ENCODE results near the gene CD3G. TPM values are rescaled to one million over a fixed set of nuclear protein-coding genes. Genes with fewer than 3 reads are reported as not detected.
A peak's percentile ranks its signal among the peaks of the same experiment; 100 is the strongest.

Gene CD3G
- total RNA-seq, 2 donors from 2014 or later: not detected

- no peak overlapping the region for H3K9ac ChIP-seq (ENCODE audit: extremely low read depth, low read length, poor library complexity, severe bottlenecking)
- H3K4me3 ChIP-seq (ENCODE audit: low read length): no peak overlapping the region
- no peaks in the 10 kb centered on the region for H3K4me1 ChIP-seq (ENCODE audit: control insufficient read depth, insufficient read depth, low read length)
- Mint-ChIP-seq H3K36me3 (ENCODE audit: low read depth) (peaks cover 31% of the 10 kb centered on the region), H3K4me3 (no peak overlapping the region), H3K4me1 (peaks cover 11% of the 10 kb centered on the region), H3K27ac (no peak overlapping the region), H3K9me3 (no peaks in the 10 kb centered on the region), H3K27me3 (ENCODE audit: insufficient read depth) (no peaks in the 10 kb centered on the region)
- no peak for TF ChIP-seq CTCF (conservative IDR thresholded peaks at IDR 0.05)
- H3K27ac ChIP-seq (ENCODE audit: low read depth, low read length): no peak overlapping the region
- WGBS, 2 experiments (ENCODE audit: insufficient coverage in 1 of 2, insufficient read length in 1 of 2): 92 to 95% methylated on average over 6 of the region's 6 CpGs
- H3K27me3 ChIP-seq (ENCODE audit: control insufficient read depth, insufficient read depth, low read length, poor library complexity, severe bottlenecking): no peaks in the 10 kb centered on the region
- peaks cover 55% of the 10 kb centered on the region for H3K36me3 ChIP-seq (ENCODE audit: control insufficient read depth, insufficient read depth, low read length)
- no peaks in the 10 kb centered on the region for H3K9me3 ChIP-seq (ENCODE audit: control insufficient read depth, low read length)
- no peak for DNase-seq
Observed at GRCh38 chr11:118396097-118396501, 52.0 kb downstream of the CD3G start.

GRCh38 chr11:118397448-118397847 lies 53.3 kb downstream of the CD3G start:
- Mint-ChIP-seq H3K27me3 (ENCODE audit: insufficient read depth) (no peaks in the 10 kb centered on the region), H3K27ac (no peak overlapping the region), H3K36me3 (ENCODE audit: low read depth) (peaks cover 26% of the 10 kb centered on the region), H3K9me3 (no peaks in the 10 kb centered on the region), H3K4me3 (no peak overlapping the region), H3K4me1 (peaks cover 16% of the 10 kb centered on the region)
- Histone ChIP-seq H3K27ac (ENCODE audit: low read depth, low read length) (no peak overlapping the region), H3K4me3 (ENCODE audit: low read length) (no peak overlapping the region), H3K36me3 (ENCODE audit: control insufficient read depth, insufficient read depth, low read length) (peaks cover 46% of the 10 kb centered on the region), H3K27me3 (ENCODE audit: control insufficient read depth, insufficient read depth, low read length, poor library complexity, severe bottlenecking) (no peaks in the 10 kb centered on the region), H3K9ac (ENCODE audit: extremely low read depth, low read length, poor library complexity, severe bottlenecking) (no peak overlapping the region), H3K9me3 (ENCODE audit: control insufficient read depth, low read length) (no peaks in the 10 kb centered on the region), H3K4me1 (ENCODE audit: control insufficient read depth, insufficient read depth, low read length) (no peaks in the 10 kb centered on the region)
- no peak for TF ChIP-seq CTCF (conservative IDR thresholded peaks at IDR 0.05)
- DNase-seq: no peak

GRCh38 chr11:118398791-118399559 lies 54.8 kb downstream of the CD3G start:
- Mint-ChIP-seq H3K27ac (peak overlapping the region; percentile 99), H3K9me3 (no peaks in the 10 kb centered on the region), H3K36me3 (ENCODE audit: low read depth) (peaks cover 15% of the 10 kb centered on the region), H3K27me3 (ENCODE audit: insufficient read depth) (no peaks in the 10 kb centered on the region), H3K4me3 (no peak overlapping the region), H3K4me1 (peaks cover 22% of the 10 kb centered on the region)
- Histone ChIP-seq H3K27me3 (ENCODE audit: control insufficient read depth, insufficient read depth, low read length, poor library complexity, severe bottlenecking) (no peaks in the 10 kb centered on the region), H3K4me1 (ENCODE audit: control insufficient read depth, insufficient read depth, low read length) (no peaks in the 10 kb centered on the region), H3K36me3 (ENCODE audit: control insufficient read depth, insufficient read depth, low read length) (peaks cover 32% of the 10 kb centered on the region), H3K4me3 (ENCODE audit: low read length) (no peak overlapping the region), H3K9ac (ENCODE audit: extremely low read depth, low read length, poor library complexity, severe bottlenecking) (peak overlapping the region; percentile 24), H3K9me3 (ENCODE audit: control insufficient read depth, low read length) (no peaks in the 10 kb centered on the region), H3K27ac (ENCODE audit: low read depth, low read length) (no peak overlapping the region)
- TF ChIP-seq CTCF (conservative IDR thresholded peaks at IDR 0.05): no peak
- WGBS, 2 experiments (ENCODE audit: insufficient coverage in 1 of 2, insufficient read length in 1 of 2): 92 to 96% methylated on average over 3 of the region's 3 CpGs
- no peak for DNase-seq

Measured in endodermal cell (in vitro differentiated cells).